OCI-LY1 (cell line): ENCODE measurements around the gene PKMYT1.

Experiments used
- H2AFZ ChIP-seq: fragments of 200-600 bp; sonication (generic), shearing (Covaris generic); 2 replicates; pipeline ENCODE4 v1.6.0; 2014; ENCODE audit warnings: antibody characterized with exemption, mild to moderate bottlenecking, low read length
- H3F3A ChIP-seq: fragments of 200-600 bp; sonication (generic), shearing (Covaris generic); 2 replicates; pipeline ENCODE4 v1.6.0; 2014; ENCODE audit warnings: mild to moderate bottlenecking, antibody characterized with exemption, low read length, moderate library complexity; ENCODE audit not compliant: insufficient read depth
- H3K27ac ChIP-seq: fragments of 200-600 bp; sonication (generic); 2 replicates; pipeline ENCODE4 v1.5.1; 2014; ENCODE audit warnings: low read length, mixed run types, mild to moderate bottlenecking, low read depth; ENCODE audit not compliant: poor library complexity, severe bottlenecking
- H3K27me3 ChIP-seq: fragments of 200-600 bp; sonication (generic); 2 replicates; pipeline ENCODE4 v1.6.0; 2014; ENCODE audit warnings: antibody characterized with exemption, mild to moderate bottlenecking, low read length, moderate library complexity; ENCODE audit not compliant: insufficient read depth
- H3K36me3 ChIP-seq: fragments of 200-600 bp; sonication (generic); 2 replicates; pipeline ENCODE4 v1.6.1; 2014; ENCODE audit warnings: mild to moderate bottlenecking, antibody characterized with exemption, low read length, moderate library complexity, mixed read lengths; ENCODE audit not compliant: insufficient read depth
- H3K4me1 ChIP-seq: fragments of 200-600 bp; sonication (generic); 2 replicates; pipeline ENCODE4 v1.5.1; 2014; ENCODE audit warnings: mild to moderate bottlenecking, low read length, moderate library complexity; ENCODE audit not compliant: insufficient read depth, severe bottlenecking
- H3K4me2 ChIP-seq: fragments of 200-600 bp; sonication (generic), shearing (Covaris generic); 2 replicates; pipeline ENCODE4 v1.6.1; 2014; ENCODE audit warnings: low read length
- H3K4me3 ChIP-seq: fragments of 200-600 bp; sonication (generic); 2 replicates; pipeline ENCODE4 v1.5.1; 2014; ENCODE audit warnings: low read length, low read depth, mild to moderate bottlenecking, mixed read lengths; ENCODE audit not compliant: poor library complexity, severe bottlenecking
- H3K79me2 ChIP-seq: fragments of 200-600 bp; shearing (Covaris generic); 2 replicates; pipeline ENCODE4 v1.6.1; 2016; ENCODE audit warnings: mixed run types, low read length, mixed read lengths; ENCODE audit not compliant: insufficient read depth
- H3K9ac ChIP-seq: fragments of 200-600 bp; sonication (generic), shearing (Covaris generic); 2 replicates; pipeline ENCODE4 v1.6.1; 2014; ENCODE audit warnings: mild to moderate bottlenecking, low read length, mixed read lengths
- H3K9me2 ChIP-seq: fragments of 200-600 bp; sonication (generic), shearing (Covaris generic); 2 replicates; pipeline ENCODE4 v1.6.1; 2014; ENCODE audit warnings: low read depth, mild to moderate bottlenecking, low read length, mixed read lengths
- H3K9me3 ChIP-seq: fragments of 200-600 bp; shearing (Covaris generic); 2 replicates; pipeline ENCODE4 v1.6.1; 2014; ENCODE audit warnings: low read length, mixed read lengths
- H4K20me1 ChIP-seq: fragments of 200-600 bp; sonication (generic), shearing (Covaris generic); 2 replicates; pipeline ENCODE4 v1.6.0; 2016; ENCODE audit warnings: mild to moderate bottlenecking, low read length; ENCODE audit not compliant: insufficient read depth
- CTCF ChIP-seq: fragments of 200-600 bp; sonication (generic), shearing (Covaris generic); IDR thresholded peaks from 2 replicates; pipeline ENCODE4 v1.5.1; 2017; ENCODE audit warnings: mild to moderate bottlenecking, antibody characterized with exemption, low read length, moderate library complexity, mixed read lengths
- EZH2 ChIP-seq: fragments of 200-600 bp; sonication (generic), shearing (Covaris generic); IDR thresholded peaks from 2 replicates; pipeline ENCODE4 v1.8.0; 2017; ENCODE audit warnings: borderline replicate concordance, mixed run types, mild to moderate bottlenecking, antibody characterized with exemption, low read length, moderate library complexity, mixed read lengths

PKMYT1 gene

GRCh38 chr16:2937170-2937569 is 43.1 kb downstream of the PKMYT1 start:
- Histone ChIP-seq H3K9ac (no peak overlapping the region), H3K4me2 (no peak overlapping the region), H3K36me3 (peaks cover 28% of the 10 kb centered on the region), H3K79me2 (no peaks in the 10 kb centered on the region), H3K4me1 (peaks cover 8% of the 10 kb centered on the region), H2AFZ (no peak overlapping the region), H4K20me1 (no peaks in the 10 kb centered on the region), H3K27ac (no peak overlapping the region), H3K27me3 (no peaks in the 10 kb centered on the region), H3K4me3 (no peak overlapping the region), H3F3A (no peaks in the 10 kb centered on the region), H3K9me3 (no peaks in the 10 kb centered on the region), H3K9me2 (no peaks in the 10 kb centered on the region)
- TF ChIP-seq EZH2 (no peak), CTCF (no peak)

- H2AFZ ChIP-seq: no peak overlapping the region
- H3K9me2 ChIP-seq: no peaks in the 10 kb centered on the region
- no peak overlapping the region for H3K9ac ChIP-seq
- H3K4me3 ChIP-seq: no peak overlapping the region
- H3K27ac ChIP-seq: no peak overlapping the region
- H3K4me1 ChIP-seq: peaks cover 8% of the 10 kb centered on the region
- TF ChIP-seq EZH2 (no peak), CTCF (no peak)
- no peaks in the 10 kb centered on the region for H3F3A ChIP-seq
- H3K36me3 ChIP-seq: peaks cover 25% of the 10 kb centered on the region
- no peaks in the 10 kb centered on the region for H3K9me3 ChIP-seq
- no peaks in the 10 kb centered on the region for H3K79me2 ChIP-seq
- no peaks in the 10 kb centered on the region for H4K20me1 ChIP-seq
- no peak overlapping the region for H3K4me2 ChIP-seq
- H3K27me3 ChIP-seq: no peaks in the 10 kb centered on the region
Observed at GRCh38 chr16:2936436-2937011, 43.7 kb downstream of the PKMYT1 start.

GRCh38 chr16:2934450-2934849 is 45.8 kb downstream of the PKMYT1 start:
- no peak overlapping the region for H2AFZ ChIP-seq
- no peak overlapping the region for H3K4me2 ChIP-seq
- H4K20me1 ChIP-seq: no peaks in the 10 kb centered on the region
- peaks cover 5% of the 10 kb centered on the region for H3K36me3 ChIP-seq
- peaks cover 8% of the 10 kb centered on the region for H3K4me1 ChIP-seq
- no peaks in the 10 kb centered on the region for H3K27me3 ChIP-seq
- no peak overlapping the region for H3K9ac ChIP-seq
- H3K27ac ChIP-seq: no peak overlapping the region
- H3K9me3 ChIP-seq: no peaks in the 10 kb centered on the region
- H3K9me2 ChIP-seq: no peaks in the 10 kb centered on the region
- H3F3A ChIP-seq: no peaks in the 10 kb centered on the region
- TF ChIP-seq EZH2 (no peak), CTCF (no peak)
- no peaks in the 10 kb centered on the region for H3K79me2 ChIP-seq
- no peak overlapping the region for H3K4me3 ChIP-seq
